M059J (cell line): ENCODE data around the gene CORO1A. TPM values are rescaled to one million over a fixed set of nuclear protein-coding genes. Genes with fewer than 3 reads are reported as not detected.
"Not testable (repeated sequence)": the region's sequence is repeated elsewhere in the genome, so short reads cannot be mapped to it uniquely, and the experiment has no call there.

Experiments
- DNase-seq: peaks from one replicate; pipeline ENCODE4 v3.0.0-alpha.2; 2012; ENCODE audit warnings: low read depth
- total RNA-seq: library from RNA; depleted of rRNA; stranded (reverse); fragments of >200 nt; shearing (Covaris generic); gene quantifications from 2 replicates; pipeline ENCODE4 v1.2.3, GENCODE V29; 2014; rRNA removed

The CORO1A gene
- total RNA-seq, result 7.6 and 8.0 TPM in 2 replicates

- DNase-seq, result peak; percentile 71
Observed at GRCh38 chr16:30183233-30184095, at the start of gene CORO1A. TSS of gene CORO1A (plus strand) at chr16:30183602. CDS start at chr16:30185210, 1,608 bp downstream.

- no peak for DNase-seq
Observed at GRCh38 chr16:30136971-30137605, 46.3 kb upstream of the CORO1A start.

DNA sequence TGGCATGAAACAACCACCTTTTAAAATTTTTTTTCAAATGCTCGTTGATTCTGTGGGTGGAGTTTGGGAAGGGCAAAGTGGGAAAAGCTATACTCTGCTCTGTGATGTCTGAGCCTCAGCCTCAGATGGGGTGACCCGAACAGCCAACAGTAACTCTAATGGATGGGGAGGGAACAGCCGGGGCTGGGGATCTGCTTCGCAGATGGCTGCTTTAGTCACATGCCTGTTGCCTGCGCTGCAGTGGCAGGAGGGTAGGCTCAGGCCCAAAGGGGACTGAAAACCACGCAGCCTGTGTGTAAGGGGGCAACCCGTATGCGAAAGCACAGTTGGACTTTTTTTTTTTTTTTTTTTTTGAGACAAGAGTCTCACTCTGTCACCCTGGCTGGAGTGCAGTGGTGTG is 45.5 kb upstream of the CORO1A start:
- DNase-seq, result no peak

DNA sequence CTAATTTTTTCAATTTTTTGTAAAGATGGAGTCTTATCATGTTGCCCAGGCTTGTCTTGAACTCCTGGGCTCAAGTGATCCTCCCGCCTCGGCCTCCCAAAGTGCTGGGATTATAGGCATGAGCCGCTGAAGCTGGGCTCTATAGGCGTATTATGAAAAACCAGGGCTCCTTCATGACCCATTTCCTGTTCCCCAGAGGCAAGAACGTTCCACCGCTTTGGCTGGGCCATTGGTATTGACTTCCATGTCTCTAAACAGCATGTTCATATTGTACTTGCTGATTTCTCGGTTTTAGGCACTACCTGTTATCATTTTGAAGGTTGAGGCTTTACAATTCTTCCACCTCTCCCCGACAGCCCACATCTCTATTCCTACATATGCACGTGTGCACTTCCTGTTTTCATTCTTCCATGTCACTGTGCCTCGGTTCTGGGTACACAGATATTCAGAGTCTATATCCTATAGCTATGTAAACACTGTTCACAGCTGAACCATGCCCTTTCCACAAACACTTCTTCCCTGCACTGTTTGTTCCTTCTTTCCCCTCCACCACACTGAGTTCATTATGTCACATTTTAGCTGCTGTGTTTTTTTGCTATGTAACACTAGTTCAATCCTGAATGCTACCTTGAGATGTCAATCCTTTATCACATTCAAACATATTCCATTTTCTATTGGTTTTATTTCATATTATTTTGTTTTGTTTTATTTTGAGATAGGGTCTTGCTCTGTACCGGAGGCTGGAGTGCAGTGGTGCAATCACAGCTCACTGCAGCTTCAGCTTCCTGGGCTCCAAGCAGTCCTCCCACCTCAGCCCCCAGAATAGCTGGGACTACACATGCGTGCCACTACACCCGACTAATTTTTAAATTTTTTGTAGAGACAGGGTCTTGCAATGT is 43.6 kb upstream of the CORO1A start:
- no peak for DNase-seq

GRCh38 chr16:30141750-30142149 is 41.7 kb upstream of the CORO1A start:
- no peak for DNase-seq

- DNase-seq, result peak; percentile 20
Observed at GRCh38 chr16:30142672-30143346, 40.6 kb upstream of the CORO1A start.

GRCh38 chr16:30143347-30143702 is 40.1 kb upstream of the CORO1A start:
- DNase-seq, result no peak

GRCh38 chr16:30144017-30144416 is 39.4 kb upstream of the CORO1A start:
- DNase-seq, result no peak

DNA sequence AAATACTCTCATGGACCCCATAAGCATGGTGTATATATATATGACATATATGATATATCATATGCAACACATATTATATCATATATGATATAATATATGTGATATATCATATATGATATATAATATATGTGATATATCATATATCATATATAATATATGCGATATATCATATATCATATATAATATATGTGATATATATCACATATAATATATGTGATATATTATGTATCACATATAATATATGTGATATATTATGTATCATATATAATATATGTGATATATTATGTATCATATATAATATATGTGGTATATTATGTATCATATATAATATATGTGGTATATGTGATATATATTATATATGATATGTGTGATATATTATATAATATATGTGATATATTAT is 38.5 kb upstream of the CORO1A start:
- no peak for DNase-seq

GRCh38 chr16:30145657-30146056 is 37.7 kb upstream of the CORO1A start:
- no peak for DNase-seq

DNA sequence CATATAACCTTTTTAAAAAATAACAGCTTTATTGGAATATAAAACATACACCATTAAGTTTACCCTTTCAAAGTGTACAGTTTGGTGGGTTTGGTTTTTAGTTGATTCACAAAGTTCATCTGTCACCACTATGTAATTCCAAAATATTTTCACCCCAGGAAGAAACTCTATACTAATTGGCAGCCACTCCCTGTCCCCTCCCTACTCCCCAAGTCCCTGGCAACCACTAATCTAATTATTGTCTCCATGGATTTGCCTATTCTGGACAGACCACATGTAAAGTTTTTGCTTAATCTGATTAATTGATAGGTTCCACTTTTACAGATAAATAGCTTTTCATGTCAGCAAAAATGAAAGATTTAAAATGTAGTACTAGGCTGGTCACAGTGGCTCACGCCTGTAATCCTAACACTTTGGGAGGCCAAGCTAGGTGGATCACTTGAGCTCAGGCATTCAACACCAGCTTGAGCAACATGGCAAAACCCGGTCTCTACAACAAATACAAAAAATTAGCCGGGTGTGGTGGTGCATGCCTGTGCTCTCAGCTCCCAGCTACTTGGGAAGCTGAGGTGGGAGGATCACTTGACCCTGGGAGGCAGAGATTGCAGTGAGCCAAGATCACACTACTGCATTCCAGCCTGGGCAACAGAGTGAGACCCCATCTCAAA is 35.4 kb upstream of the CORO1A start:
- no peak for DNase-seq

GRCh38 chr16:30149250-30149930 is 34.0 kb upstream of the CORO1A start:
- DNase-seq, result no peak

GRCh38 chr16:30151091-30151490 is 32.3 kb upstream of the CORO1A start:
- no peak for DNase-seq

GRCh38 chr16:30152517-30152916 is 30.9 kb upstream of the CORO1A start:
- no peak for DNase-seq

GRCh38 chr16:30155188-30155587 is 28.2 kb upstream of the CORO1A start:
- no peak for DNase-seq

- no peak for DNase-seq
Observed at GRCh38 chr16:30157214-30157613, 26.2 kb upstream of the CORO1A start.

DNA sequence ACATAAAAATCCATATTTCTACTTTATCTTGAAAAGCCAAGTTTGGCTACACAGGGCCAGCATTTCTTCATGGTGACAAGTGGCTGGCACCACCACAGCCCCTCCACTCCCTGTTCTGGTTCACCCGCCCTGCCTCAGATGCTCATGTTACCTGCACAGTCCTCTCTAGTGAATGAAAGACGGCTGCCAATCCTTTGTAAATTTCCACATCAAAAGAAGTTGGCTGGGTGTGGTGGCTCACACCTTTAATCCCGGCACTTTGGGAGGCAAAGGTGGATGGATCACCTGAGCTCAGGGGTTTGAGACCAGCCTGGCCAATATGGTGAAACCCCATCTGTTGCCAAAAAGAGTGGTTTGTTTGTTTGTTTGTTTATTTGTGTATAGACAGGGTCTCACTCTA is 19.9 kb upstream of the CORO1A start:
- DNase-seq, result no peak

GRCh38 chr16:30166202-30166902 is 17.1 kb upstream of the CORO1A start:
- no peak for DNase-seq

GRCh38 chr16:30168746-30169145 is 14.7 kb upstream of the CORO1A start:
- not testable (repeated sequence) for DNase-seq

DNA sequence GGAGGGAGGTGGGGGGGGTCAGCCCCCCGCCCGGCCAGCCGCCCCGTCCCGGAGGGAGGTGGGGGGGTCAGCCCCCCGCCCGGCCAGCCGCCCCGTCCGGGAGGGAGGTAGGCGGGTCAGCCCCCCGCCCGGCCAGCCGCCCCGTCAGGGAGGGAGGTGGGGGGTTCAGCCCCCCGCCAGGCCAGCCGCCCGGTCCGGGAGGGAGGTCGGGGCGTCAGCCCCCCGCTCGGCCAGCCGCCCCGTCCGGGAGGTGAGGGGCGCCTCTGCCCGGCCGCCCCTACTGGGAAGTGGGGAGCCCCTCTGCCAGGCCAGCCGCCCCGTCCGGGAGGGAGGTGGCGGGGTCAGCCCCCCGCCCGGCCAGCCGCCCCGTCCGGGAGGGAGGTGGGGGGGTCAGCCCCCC is 14.0 kb upstream of the CORO1A start:
- not testable (repeated sequence) for DNase-seq
